Kidney (tissue), 2 donors: ENCODE data around the gene RGPD6. TPM values are rescaled to one million over a fixed set of nuclear protein-coding genes. Genes with fewer than 3 reads are reported as not detected.

ENCODE experiments used
- polyA plus RNA-seq: library from polyadenylated mRNA; stranded (reverse); fragments of 350-450 nt; fragmentation: Illumina TruSeq; extraction: RNeasy Lipid Tissue Mini Kit (QIAGEN cat#74804); gene quantifications from one replicate; pipeline ENCODE4 v1.2.3, GENCODE V29; 2014; ENCODE audit warnings: low read depth, low replicate concordance; ENCODE audit not compliant: insufficient read depth
- total RNA-seq: library from RNA; stranded (reverse); fragmentation: NEBNext Ultra II Directional; extraction: Animal tissue kit (Norgen Biotek cat#: 25700); gene quantifications from one replicate; pipeline ENCODE4 v1.2.1, GENCODE V29; 2021
- donor health status: DM: yes; HTN: yes; CAD: no.

The RGPD6 gene
- total and polyA plus RNA-seq, 2 donors from 2014 or later = 7.7 to 19.5 TPM

Other genes starting within 250 kb of the RGPD6 start
- gene LIMS4, start 104.4 kb downstream of the RGPD6 start, total RNA-seq = 2.9 TPM
- gene LIMS4, start 104.4 kb downstream of the RGPD6 start, polyA plus RNA-seq = 5.5 TPM
- 1.8 TPM for gene BUB1, start 100.8 kb upstream of the RGPD6 start, total RNA-seq
- gene BUB1, start 100.8 kb upstream of the RGPD6 start, polyA plus RNA-seq = 0.15 TPM
- gene ACOXL, start 155.4 kb upstream of the RGPD6 start, total RNA-seq = 2.0 TPM
- gene ACOXL, start 155.4 kb upstream of the RGPD6 start, polyA plus RNA-seq = not detected